HAP-1 (cell line): ENCODE data around the gene TNRC6C.

ENCODE experiments used
- DNase-seq, 2 experiments: peaks; one replicate each; pipeline ENCODE4 v3.0.0-alpha.2; 2016 to 2020; ENCODE audit warnings: low spot score in 2 of 2
- H3K27me3 ChIP-seq: fragments of 250-450 bp; sonication (Bioruptor Pico); 2 replicates; pipeline ENCODE4 v1.5.1; 2020; ENCODE audit warnings: low read depth, mild to moderate bottlenecking, moderate library complexity
- H3K36me3 ChIP-seq: fragments of 250-450 bp; sonication (Bioruptor Pico); replicated peaks from 2 replicates; pipeline ENCODE4 v1.5.1; 2020; ENCODE audit warnings: mild to moderate bottlenecking
- H3K4me1 ChIP-seq: fragments of 250-450 bp; sonication (Bioruptor Pico); 2 replicates; pipeline ENCODE4 v1.5.1; 2020; ENCODE audit warnings: mild to moderate bottlenecking
- H3K4me3 ChIP-seq: fragments of 250-450 bp; sonication (Bioruptor Pico); 2 replicates; pipeline ENCODE4 v1.5.1; 2020; ENCODE audit warnings: mild to moderate bottlenecking, moderate library complexity
- H3K9me3 ChIP-seq: fragments of 250-450 bp; sonication (Bioruptor Pico); 2 replicates; pipeline ENCODE4 v1.5.1; 2020; ENCODE audit warnings: mild to moderate bottlenecking, moderate library complexity
- in situ Hi-C: fragments of 300-500 bp; cut with MboI; formaldehyde crosslinking; loops from 3 replicates; pipeline ENCODE4 v1.14.3; 2020; ENCODE audit warnings: low sequenced_read_pairs, inconsistent platforms, mixed read lengths

The TNRC6C gene

DNA sequence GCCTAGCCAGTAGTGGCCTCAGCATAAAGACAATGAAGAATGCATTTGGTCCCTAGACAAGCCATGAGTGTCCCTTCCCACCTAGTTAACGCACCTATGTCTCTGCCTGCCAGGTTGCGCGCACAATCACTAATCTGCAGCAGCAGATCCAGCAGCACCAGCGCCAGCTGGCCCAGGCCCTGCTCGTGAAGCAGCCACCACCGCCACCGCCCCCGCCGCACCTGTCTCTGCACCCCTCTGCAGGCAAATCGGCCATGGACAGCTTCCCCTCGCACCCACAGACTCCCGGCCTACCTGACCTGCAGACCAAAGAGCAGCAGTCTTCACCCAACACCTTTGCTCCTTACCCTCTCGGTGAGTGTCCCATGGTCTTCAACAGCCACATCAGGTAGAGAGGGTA, 128.2 kb downstream of the TNRC6C start:
- Histone ChIP-seq H3K4me3 (no peak overlapping the region), H3K36me3 (peaks cover 7% of the 10 kb centered on the region), H3K9me3 (no peaks in the 10 kb centered on the region), H3K27me3 (no peaks in the 10 kb centered on the region), H3K4me1 (no peaks in the 10 kb centered on the region)
- in situ Hi-C loops, result no loop called here
- DNase-seq, result no peak

DNA sequence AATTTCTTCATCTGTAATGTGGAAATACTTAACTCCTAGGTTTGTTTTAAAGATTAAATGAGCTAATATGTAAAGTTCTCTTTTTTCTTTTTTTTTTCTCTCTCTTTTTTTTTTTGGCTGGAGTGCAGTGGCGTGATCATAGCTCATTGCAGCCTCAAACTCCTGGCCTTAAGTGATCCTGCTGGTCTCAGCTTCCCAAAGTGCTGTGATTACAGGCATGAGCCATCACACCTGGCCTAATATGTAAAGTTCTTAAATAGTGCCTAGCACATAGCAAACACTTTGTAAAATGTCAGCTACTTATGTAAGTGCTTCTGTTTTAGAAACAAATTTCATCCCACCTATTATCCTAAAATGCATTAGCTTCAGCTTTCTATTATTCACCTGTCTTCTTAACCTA, 130.0 kb downstream of the TNRC6C start:
- Histone ChIP-seq H3K9me3 (no peaks in the 10 kb centered on the region), H3K27me3 (no peaks in the 10 kb centered on the region), H3K36me3 (peaks cover 16% of the 10 kb centered on the region), H3K4me1 (no peaks in the 10 kb centered on the region), H3K4me3 (no peak overlapping the region)
- in situ Hi-C loops, result no loop called here
- no peak for DNase-seq

DNA sequence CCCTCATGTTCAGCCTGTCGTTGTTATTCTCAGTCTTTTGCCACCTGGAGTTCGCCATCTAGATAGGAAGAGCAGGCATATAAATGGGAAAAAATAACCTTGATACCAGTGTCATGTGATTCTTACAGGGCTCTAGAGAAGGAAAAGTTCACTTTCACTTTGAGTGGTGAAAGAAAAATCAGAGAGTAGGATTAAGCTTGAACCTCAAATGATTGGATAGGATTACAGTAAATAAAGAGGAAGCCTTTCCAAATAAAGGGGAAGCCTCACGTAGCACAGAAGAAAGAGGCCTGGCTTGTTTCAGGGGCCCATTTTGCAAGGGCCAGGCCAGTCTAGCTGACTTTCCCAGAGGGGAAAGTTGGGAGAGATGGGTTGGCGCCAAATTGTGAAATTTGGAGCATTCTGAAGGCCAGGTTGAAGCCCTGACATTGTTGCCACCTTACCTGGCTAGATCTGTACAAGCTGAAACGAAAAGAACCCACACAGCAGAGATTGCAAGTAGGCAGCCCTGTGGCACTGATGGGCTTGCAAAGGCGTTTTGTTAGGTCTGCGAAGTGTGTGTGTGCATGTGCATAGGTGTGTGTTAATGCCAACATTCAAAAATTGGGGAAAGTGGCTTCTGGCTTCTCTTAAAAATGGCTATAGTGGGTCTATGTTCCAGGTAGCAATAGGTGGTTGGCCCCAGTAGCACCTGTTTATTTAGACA, 131.2 kb downstream of the TNRC6C start:
- DNase-seq, result no peak
- H3K27me3 ChIP-seq, result no peaks in the 10 kb centered on the region
- no peaks in the 10 kb centered on the region for H3K4me1 ChIP-seq
- H3K36me3 ChIP-seq, result peaks cover 25% of the 10 kb centered on the region
- H3K9me3 ChIP-seq, result no peaks in the 10 kb centered on the region
- in situ Hi-C loops, result no loop called here
- no peak overlapping the region for H3K4me3 ChIP-seq

DNA sequence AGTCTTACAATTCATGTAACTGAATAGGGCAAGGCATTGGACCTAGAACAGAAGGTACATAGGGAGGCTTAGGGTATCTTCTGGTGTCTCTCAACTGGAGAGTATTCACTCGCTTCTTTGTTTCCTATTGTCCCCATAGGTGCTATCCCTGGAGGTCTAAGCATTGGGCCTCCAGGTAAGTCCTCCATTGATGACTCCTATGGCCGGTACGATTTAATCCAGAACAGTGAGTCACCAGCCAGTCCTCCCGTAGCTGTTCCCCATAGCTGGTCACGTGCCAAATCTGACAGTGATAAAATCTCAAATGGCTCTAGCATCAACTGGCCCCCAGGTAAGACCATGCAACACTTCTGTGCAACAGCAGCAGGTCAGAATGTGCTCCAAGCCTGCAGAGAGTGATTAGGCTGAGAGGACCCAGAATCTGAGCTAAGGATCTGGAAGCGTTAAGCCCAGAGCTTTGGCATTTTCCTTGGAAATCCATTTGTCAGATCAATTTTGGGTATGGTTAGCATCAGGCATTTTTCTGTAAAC, 134.4 kb downstream of the TNRC6C start:
- Histone ChIP-seq H3K9me3 (no peaks in the 10 kb centered on the region), H3K27me3 (no peaks in the 10 kb centered on the region), H3K36me3 (peaks cover 37% of the 10 kb centered on the region), H3K4me3 (no peak overlapping the region), H3K4me1 (no peaks in the 10 kb centered on the region)
- in situ Hi-C loops, result no loop called here
- no peak for DNase-seq

DNA sequence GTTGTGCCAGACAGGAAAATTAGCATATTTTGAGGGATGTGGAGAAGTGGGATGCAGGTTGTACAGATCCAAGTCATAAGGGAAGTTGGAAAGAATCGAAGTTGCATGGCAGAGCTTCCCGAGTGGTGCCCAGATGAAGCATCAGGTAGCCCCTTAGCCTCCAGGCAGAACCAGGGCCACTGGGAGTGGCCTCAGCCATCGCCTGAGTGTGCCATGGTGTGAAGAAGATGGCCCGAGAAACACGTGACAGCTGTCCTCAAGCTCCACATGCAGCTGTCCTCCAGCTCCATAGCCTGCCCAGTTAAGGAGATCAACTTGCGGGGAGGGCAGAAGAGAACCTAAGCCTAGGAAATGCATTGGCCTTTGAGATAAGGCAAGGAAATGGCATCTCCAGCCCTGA, 136.5 kb downstream of the TNRC6C start:
- no peaks in the 10 kb centered on the region for H3K4me1 ChIP-seq
- in situ Hi-C loops, result no loop called here
- H3K9me3 ChIP-seq, result peaks cover 3% of the 10 kb centered on the region
- DNase-seq, result no peak
- H3K36me3 ChIP-seq, result peaks cover 54% of the 10 kb centered on the region
- no peaks in the 10 kb centered on the region for H3K27me3 ChIP-seq
- H3K4me3 ChIP-seq, result no peak overlapping the region

DNA sequence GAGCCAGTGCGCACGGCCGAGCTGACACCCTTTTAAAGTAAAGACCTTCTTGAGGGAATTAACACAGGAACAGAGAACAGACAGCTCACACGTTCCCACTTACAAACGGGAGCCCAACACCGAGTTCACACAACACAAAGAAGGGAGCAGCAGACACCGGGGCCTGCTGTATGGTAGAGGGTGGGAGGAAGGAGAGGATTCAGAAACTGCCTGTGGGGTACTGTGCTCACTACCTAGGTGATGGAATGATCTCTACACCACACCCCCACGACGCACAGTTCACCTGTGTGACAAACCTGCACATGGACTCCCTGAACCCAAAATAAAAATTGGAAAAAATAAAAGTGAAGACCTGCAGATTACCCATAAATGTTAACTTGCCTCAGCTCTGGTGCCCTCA, 137.6 kb downstream of the TNRC6C start:
- Histone ChIP-seq H3K27me3 (no peaks in the 10 kb centered on the region), H3K36me3 (peaks cover 54% of the 10 kb centered on the region), H3K4me1 (no peaks in the 10 kb centered on the region), H3K4me3 (no peak overlapping the region), H3K9me3 (peaks cover 3% of the 10 kb centered on the region)
- in situ Hi-C loops, result no loop called here
- no peak for DNase-seq

DNA sequence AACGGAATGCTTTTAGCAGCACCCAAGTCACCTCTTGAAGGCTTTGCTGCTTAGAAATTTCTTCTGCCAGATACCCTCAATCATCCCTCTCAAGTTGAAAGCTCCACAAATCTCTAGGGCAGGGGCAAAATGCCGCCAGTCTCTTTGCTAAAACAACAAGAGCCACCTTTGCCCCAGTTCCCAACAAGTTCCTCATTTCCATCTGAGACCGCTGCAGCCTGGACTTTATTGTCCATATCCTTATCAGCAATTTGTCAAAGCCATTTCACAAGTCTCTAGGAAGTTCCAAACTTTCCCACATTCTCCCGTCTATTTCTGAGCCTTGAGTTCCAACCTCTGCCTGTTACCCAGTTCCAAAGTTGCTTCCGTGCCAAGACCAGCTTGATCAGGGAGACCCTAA, 142.6 kb downstream of the TNRC6C start:
- DNase-seq, result no peak
- Histone ChIP-seq H3K9me3 (peaks cover 3% of the 10 kb centered on the region), H3K4me3 (no peak overlapping the region), H3K36me3 (peaks cover 22% of the 10 kb centered on the region), H3K27me3 (no peaks in the 10 kb centered on the region), H3K4me1 (peaks cover 5% of the 10 kb centered on the region; the same call in 1 of the 2 replicates)
- in situ Hi-C loops, result loop anchor here (25.0 kb wide), 1 partner anchor 611 kb away; no protein-coding TSS in a partner anchor

DNA sequence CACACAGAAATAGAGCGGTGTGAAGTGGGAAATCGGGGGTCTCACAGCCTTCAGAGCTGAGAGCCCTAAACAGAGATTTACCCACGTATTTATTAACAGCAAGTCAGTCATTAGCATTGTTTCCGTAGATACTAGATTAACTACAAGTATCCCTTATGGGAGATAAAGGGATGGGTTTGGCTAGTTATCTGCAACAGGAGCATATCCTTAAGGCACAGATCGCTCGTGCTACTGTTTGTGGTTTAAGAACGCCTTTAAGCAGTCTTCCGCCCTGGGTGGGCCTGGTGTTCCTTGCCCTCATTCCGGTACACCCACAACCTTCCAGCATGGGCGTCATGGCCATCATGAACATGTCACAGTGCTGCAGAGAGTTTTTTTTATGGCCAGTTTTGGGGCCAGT, 143.0 kb downstream of the TNRC6C start:
- Histone ChIP-seq H3K4me1 (peaks cover 5% of the 10 kb centered on the region; the same call in 1 of the 2 replicates), H3K9me3 (peaks cover 3% of the 10 kb centered on the region), H3K27me3 (no peaks in the 10 kb centered on the region), H3K4me3 (no peak overlapping the region), H3K36me3 (peaks cover 22% of the 10 kb centered on the region)
- DNase-seq, result no peak
- in situ Hi-C loops, result loop anchor here (25.0 kb wide), 1 partner anchor 611 kb away; no protein-coding TSS in a partner anchor

DNA sequence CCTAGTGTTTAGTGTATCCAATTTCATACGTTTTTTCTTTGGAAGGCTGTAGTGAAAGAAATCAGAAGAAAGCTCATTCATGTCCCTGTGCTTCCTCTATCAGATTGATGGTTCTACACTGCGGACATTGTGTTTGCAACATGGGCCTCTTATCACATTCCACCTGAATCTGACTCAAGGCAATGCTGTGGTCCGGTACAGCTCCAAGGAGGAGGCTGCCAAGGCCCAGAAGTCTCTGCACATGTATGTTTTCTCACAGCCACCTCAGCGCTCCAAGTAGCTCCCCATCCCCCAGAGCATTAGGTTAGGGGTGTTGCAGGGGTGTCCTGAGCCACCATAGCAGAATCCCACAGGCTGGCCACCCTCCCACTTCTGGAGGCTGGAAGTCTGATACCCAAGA, 144.8 kb downstream of the TNRC6C start:
- Histone ChIP-seq H3K27me3 (no peaks in the 10 kb centered on the region), H3K36me3 (peaks cover 18% of the 10 kb centered on the region), H3K4me1 (peaks cover 5% of the 10 kb centered on the region; the same call in 1 of the 2 replicates), H3K4me3 (no peak overlapping the region), H3K9me3 (peaks cover 3% of the 10 kb centered on the region)
- in situ Hi-C loops, result loop anchor here (25.0 kb wide), 1 partner anchor 609 kb away; no protein-coding TSS in a partner anchor
- no peak for DNase-seq

DNA sequence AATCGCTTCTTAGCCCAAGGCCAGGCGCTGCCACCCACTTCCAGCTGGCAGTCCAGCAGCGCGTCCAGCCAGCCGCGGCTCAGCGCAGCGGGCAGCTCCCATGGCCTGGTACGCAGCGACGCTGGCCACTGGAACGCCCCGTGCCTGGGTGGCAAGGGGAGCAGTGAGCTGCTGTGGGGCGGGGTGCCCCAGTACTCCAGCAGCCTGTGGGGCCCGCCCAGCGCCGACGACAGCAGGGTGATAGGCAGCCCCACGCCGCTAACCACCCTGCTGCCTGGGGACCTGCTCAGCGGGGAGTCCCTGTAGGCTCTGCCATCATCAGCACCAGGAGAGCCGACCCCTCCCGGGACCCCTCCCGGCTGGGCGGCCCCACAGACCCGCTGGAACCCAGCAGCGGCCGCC, 146.0 kb downstream of the TNRC6C start:
- Histone ChIP-seq H3K9me3 (peaks cover 2% of the 10 kb centered on the region), H3K4me3 (no peak overlapping the region), H3K4me1 (peaks cover 5% of the 10 kb centered on the region; the same call in 1 of the 2 replicates), H3K36me3 (peaks cover 7% of the 10 kb centered on the region), H3K27me3 (no peaks in the 10 kb centered on the region)
- DNase-seq, result no peak
- in situ Hi-C loops, result loop anchor here (25.0 kb wide), 1 partner anchor 608 kb away; no protein-coding TSS in a partner anchor

DNA sequence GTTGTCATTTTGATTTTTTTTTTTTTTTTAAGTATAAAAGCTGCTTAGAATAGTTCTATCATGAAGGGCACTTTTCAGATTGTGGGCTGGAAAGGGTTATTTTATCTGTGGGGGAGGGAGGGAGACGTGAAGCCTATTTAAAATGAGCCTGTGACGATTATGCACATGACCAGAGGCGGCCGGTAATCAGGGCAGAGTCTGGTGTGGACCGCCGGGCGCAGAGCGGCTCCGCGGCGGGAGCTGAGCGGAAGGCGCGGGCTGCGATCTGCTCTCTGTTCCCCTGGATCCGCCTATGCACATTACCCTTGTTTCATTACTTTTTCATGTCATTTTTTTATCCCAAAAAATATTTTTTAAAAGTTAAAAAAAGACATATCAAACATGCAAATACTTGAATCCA, 146.6 kb downstream of the TNRC6C start:
- DNase-seq, result no peak
- in situ Hi-C loops, result loop anchor here (25.0 kb wide), 1 partner anchor 607 kb away; no protein-coding TSS in a partner anchor
- no peaks in the 10 kb centered on the region for H3K27me3 ChIP-seq
- H3K4me3 ChIP-seq, result no peak overlapping the region
- peaks cover 5% of the 10 kb centered on the region for H3K36me3 ChIP-seq
- H3K9me3 ChIP-seq, result no peaks in the 10 kb centered on the region; the same call in 1 of the 2 replicates
- H3K4me1 ChIP-seq, result peaks cover 5% of the 10 kb centered on the region; the same call in 1 of the 2 replicates

DNA sequence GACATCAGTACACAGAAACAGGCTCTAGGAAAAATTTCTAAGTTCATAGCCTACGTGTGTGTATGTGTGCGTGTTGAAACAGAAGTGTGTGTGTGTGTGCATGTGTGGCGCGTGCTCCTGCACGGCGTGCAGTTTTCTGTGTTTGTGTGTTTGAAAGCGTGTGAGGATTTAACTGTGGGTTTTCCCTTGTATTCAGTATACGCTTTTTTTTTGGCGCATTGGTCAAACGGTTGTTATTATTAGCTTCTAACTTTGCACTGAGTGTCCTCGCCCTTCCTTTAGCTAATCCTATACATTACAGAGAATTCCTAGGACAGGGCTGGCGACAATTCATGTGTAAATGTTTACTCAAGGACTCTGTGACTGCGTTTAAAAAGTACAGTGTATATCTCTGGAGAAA, 147.0 kb downstream of the TNRC6C start:
- H3K4me3 ChIP-seq, result no peak overlapping the region
- DNase-seq, result peak; percentile 40 to 71
- H3K4me1 ChIP-seq, result peaks cover 5% of the 10 kb centered on the region; the same call in 1 of the 2 replicates
- H3K36me3 ChIP-seq, result peaks cover 5% of the 10 kb centered on the region
- in situ Hi-C loops, result loop anchor here (25.0 kb wide), 1 partner anchor 607 kb away; no protein-coding TSS in a partner anchor
- H3K9me3 ChIP-seq, result no peaks in the 10 kb centered on the region
- H3K27me3 ChIP-seq, result no peaks in the 10 kb centered on the region

DNA sequence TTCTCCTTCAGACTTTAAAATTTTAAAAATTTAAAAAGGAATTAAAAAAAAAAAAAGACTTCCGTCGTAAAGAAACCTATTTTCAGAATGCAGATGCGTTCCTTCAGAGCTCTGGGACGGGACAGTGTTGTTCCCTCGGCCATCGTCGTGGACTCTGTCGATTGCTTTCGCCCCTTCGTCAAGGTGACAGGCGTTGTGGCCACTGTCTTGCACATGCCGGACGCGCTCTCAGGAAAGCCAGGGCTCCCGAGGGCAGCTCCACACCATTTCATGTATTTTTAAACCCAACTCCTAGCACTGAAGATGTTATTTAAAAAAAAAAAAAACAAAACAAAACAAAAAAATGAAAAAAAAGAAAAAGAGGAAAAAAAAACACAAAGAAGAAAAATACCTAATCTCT, 147.7 kb downstream of the TNRC6C start:
- no peaks in the 10 kb centered on the region for H3K9me3 ChIP-seq
- peaks cover 5% of the 10 kb centered on the region for H3K36me3 ChIP-seq
- peaks cover 5% of the 10 kb centered on the region; the same call in 1 of the 2 replicates for H3K4me1 ChIP-seq
- H3K27me3 ChIP-seq, result no peaks in the 10 kb centered on the region
- in situ Hi-C loops, result loop anchor here (25.0 kb wide), 1 partner anchor 606 kb away; no protein-coding TSS in a partner anchor
- no peak for DNase-seq
- H3K4me3 ChIP-seq, result no peak overlapping the region

DNA sequence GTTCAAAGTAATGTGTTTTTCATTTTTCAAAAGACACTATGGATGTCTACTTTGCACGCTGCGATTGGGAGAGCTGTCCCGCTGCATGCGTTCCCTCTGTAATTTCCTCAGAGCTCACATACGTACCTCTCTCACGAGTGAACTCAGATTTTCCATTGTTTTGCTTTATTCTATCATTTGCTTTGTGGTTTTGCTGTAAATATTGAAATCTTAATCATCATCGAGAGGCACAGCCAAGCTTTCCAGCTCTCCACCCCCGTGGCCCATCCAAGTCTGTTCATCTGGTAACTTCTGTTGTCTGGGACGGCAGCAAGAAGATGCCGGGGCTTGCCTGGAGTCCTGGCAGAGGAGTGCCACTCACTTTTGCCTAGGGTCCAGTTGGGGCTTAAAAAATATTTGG, 149.0 kb downstream of the TNRC6C start:
- peaks cover 5% of the 10 kb centered on the region; the same call in 1 of the 2 replicates for H3K36me3 ChIP-seq

More for the DNA sequence above, 149.0 kb downstream of the TNRC6C start:
- no peaks in the 10 kb centered on the region for H3K9me3 ChIP-seq
- DNase-seq, result no peak
- no peaks in the 10 kb centered on the region for H3K27me3 ChIP-seq
- H3K4me1 ChIP-seq, result peaks cover 5% of the 10 kb centered on the region; the same call in 1 of the 2 replicates
- H3K4me3 ChIP-seq, result no peak overlapping the region
- in situ Hi-C loops, result loop anchor here (25.0 kb wide), 1 partner anchor 605 kb away; no protein-coding TSS in a partner anchor
